Prostate gland (tissue), 2 donors: ENCODE data around the gene TNS3.

Experiments
- POLR2A ChIP-seq: fragments of 450-650 bp; IDR thresholded peaks from one replicate; pipeline ENCODE4 v1.6.1; 2016; ENCODE audit warnings: antibody characterized with exemption, mild to moderate bottlenecking
- TF ChIP-seq, protein P1 (sequence below), 4 experiments: fragments of 200-600 bp in 2 of 4; fragments of 450-650 bp in 2 of 4; sonication (generic) in 2 of 4; IDR thresholded peaks; 1 replicate in 3 of 4; 2 replicates in 1 of 4; pipeline ENCODE4 v1.5.1; 2016 to 2019; ENCODE audit warnings: antibody characterized with exemption in 4 of 4, mild to moderate bottlenecking in 2 of 4, moderate library complexity in 2 of 4

- TF ChIP-seq, protein P1, sequence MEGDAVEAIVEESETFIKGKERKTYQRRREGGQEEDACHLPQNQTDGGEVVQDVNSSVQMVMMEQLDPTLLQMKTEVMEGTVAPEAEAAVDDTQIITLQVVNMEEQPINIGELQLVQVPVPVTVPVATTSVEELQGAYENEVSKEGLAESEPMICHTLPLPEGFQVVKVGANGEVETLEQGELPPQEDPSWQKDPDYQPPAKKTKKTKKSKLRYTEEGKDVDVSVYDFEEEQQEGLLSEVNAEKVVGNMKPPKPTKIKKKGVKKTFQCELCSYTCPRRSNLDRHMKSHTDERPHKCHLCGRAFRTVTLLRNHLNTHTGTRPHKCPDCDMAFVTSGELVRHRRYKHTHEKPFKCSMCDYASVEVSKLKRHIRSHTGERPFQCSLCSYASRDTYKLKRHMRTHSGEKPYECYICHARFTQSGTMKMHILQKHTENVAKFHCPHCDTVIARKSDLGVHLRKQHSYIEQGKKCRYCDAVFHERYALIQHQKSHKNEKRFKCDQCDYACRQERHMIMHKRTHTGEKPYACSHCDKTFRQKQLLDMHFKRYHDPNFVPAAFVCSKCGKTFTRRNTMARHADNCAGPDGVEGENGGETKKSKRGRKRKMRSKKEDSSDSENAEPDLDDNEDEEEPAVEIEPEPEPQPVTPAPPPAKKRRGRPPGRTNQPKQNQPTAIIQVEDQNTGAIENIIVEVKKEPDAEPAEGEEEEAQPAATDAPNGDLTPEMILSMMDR (IDR thresholded peaks at IDR 0.05): no peak
- TF ChIP-seq POLR2A: no peak
Measured at GRCh38 chr7:47335557-47336471, 246.1 kb downstream of the TNS3 start.
